Liver (tissue), 3 donors: ENCODE results near the gene GRIA3.

Experiments used
- CTCF ChIP-seq: fragments of 150-350 bp; IDR thresholded peaks from 2 replicates; pipeline ENCODE4 v1.5.1; 2017; ENCODE audit warnings: improper control_type of control experiment, low read depth, low read length; ENCODE audit not compliant: missing input control
- HNF4G ChIP-seq: IDR thresholded peaks from 2 replicates; pipeline ENCODE4 v1.6.1; 2016; ENCODE audit warnings: antibody characterized with exemption
- JUND ChIP-seq, 2 donors: IDR thresholded peaks; 2 replicates each; pipeline ENCODE4 v1.6.1; 2016; ENCODE audit warnings: antibody characterized with exemption in 2 of 2
- RAD21 ChIP-seq, 2 donors: IDR thresholded peaks; 2 replicates each; pipeline ENCODE4 v1.6.1; 2016; ENCODE audit warnings: antibody characterized with exemption in 2 of 2, mild to moderate bottlenecking in 2 of 2
- REST ChIP-seq: IDR thresholded peaks from 2 replicates; pipeline ENCODE4 v1.6.1; 2016; ENCODE audit warnings: antibody characterized with exemption, mild to moderate bottlenecking
- SP1 ChIP-seq: IDR thresholded peaks from 2 replicates; pipeline ENCODE4 v1.6.1; 2018; ENCODE audit warnings: antibody characterized with exemption, mild to moderate bottlenecking
- TAF1 ChIP-seq: conservative IDR thresholded peaks from 2 replicates; pipeline ENCODE4 v1.6.1; 2016; ENCODE audit warnings: antibody characterized with exemption, mild to moderate bottlenecking
- donor health status: healthy.
- donor health status: healthy.

- TF ChIP-seq CTCF (no peak), JUND (IDR thresholded peaks at IDR 0.05) (no peak), TAF1 (no peak), SP1 (no peak), HNF4G (no peak), REST (no peak), RAD21 (IDR thresholded peaks at IDR 0.05) (no peak)
Observed at GRCh38 chrX:123477673-123478072, 293.6 kb downstream of the GRIA3 start.
